Mucosa of rectum (tissue), 2 donors: ENCODE measurements around the gene CRBN.
A peak's percentile ranks its signal among the peaks of the same experiment; 100 is the strongest.

ENCODE experiments used
- H3K27ac ChIP-seq, 2 donors: one replicate each; pipeline ENCODE4 v1.7.0; 2013; ENCODE audit warnings: inconsistent platforms in 2 of 2, low read depth in 2 of 2, low read length in 2 of 2
- H3K27me3 ChIP-seq, 2 donors: one replicate each; pipeline ENCODE4 v1.7.0; 2013; ENCODE audit warnings: low read length in 2 of 2; ENCODE audit not compliant: control insufficient read depth in 2 of 2, insufficient read depth in 2 of 2
- H3K36me3 ChIP-seq, 2 donors: one replicate each; pipeline ENCODE4 v1.7.0; 2013; ENCODE audit warnings: low read length in 2 of 2; ENCODE audit not compliant: control insufficient read depth in 2 of 2, insufficient read depth in 2 of 2
- H3K4me1 ChIP-seq, 2 donors: one replicate each; pipeline ENCODE4 v1.7.0; 2013; ENCODE audit warnings: low read length in 2 of 2, mild to moderate bottlenecking in 1 of 2; ENCODE audit not compliant: control insufficient read depth in 2 of 2, insufficient read depth in 2 of 2
- H3K4me3 ChIP-seq, 2 donors: one replicate each; pipeline ENCODE4 v1.7.0; 2013; ENCODE audit warnings: low read length in 2 of 2
- H3K9ac ChIP-seq, 2 donors: one replicate each; pipeline ENCODE4 v1.7.0; 2013; ENCODE audit warnings: low read length in 2 of 2, low read depth in 1 of 2, mild to moderate bottlenecking in 1 of 2
- H3K9me3 ChIP-seq, 2 donors: one replicate each; pipeline ENCODE4 v1.7.0; 2013; ENCODE audit warnings: low read length in 2 of 2; ENCODE audit not compliant: control insufficient read depth in 2 of 2
- donor health status: healthy.
- donor health status: Normal muscosa, but diverticular disease.

The CRBN gene

GRCh38 chr3:3145831-3146230 is 33.7 kb downstream of the CRBN start:
- Histone ChIP-seq H3K4me1 (no peaks in the 10 kb centered on the region), H3K36me3 (peaks cover 70 to 78% of the 10 kb centered on the region in 2 donors), H3K9me3 (no peaks in the 10 kb centered on the region), H3K4me3 (no peak overlapping the region), H3K27me3 (no peaks in the 10 kb centered on the region), H3K27ac (no peak overlapping the region), H3K9ac (no peak overlapping the region)

DNA sequence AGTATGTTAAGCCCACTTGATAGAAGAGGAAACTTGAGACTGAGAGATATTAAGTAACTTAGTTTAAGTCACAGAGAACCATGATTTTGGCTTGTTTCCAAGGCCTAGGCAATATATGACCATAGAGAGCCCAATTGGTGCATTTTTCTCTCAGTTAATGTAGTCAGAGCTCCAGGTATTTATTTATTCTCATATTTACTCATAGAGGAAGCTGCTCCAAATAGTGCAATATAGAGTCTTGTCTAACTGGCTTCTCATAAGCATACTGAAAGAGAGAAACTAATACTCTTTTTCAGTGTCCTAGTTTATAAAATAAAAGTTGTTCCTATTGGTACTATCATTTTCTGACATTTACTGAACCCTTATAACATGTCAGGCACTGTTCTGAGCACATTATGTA is 37.6 kb downstream of the CRBN start:
- Histone ChIP-seq H3K9me3 (no peaks in the 10 kb centered on the region), H3K4me1 (peaks cover 3 to 4% of the 10 kb centered on the region in 2 donors), H3K27ac (no peak overlapping the region), H3K27me3 (no peaks in the 10 kb centered on the region), H3K9ac (no peak overlapping the region), H3K36me3 (peaks cover 47 to 59% of the 10 kb centered on the region in 2 donors), H3K4me3 (no peak overlapping the region)

DNA sequence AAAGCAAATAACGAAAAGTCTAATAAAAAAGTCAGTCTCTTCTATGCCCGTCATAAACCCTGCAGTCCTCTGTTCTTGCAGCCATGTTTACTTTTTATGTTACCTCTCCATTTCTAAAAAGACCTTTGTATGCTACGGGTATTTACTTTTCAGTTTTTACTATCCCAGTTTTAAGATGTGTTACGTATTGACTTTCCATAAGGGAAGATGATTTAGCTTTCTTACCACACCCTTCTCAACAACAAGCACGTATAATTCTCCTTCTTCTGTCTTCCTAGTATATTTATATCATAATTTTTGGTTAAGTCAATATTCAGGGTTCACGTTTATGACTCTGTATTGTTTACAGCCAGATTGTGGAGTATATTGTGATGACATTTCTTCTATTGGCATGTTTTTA is 42.0 kb downstream of the CRBN start:
- Histone ChIP-seq H3K4me1 (peaks cover 4 to 5% of the 10 kb centered on the region in 2 donors), H3K27me3 (no peaks in the 10 kb centered on the region), H3K36me3 (peaks cover 23 to 36% of the 10 kb centered on the region in 2 donors), H3K27ac (peak overlapping the region in 1 of 2 donors; percentile 48), H3K4me3 (no peak overlapping the region), H3K9me3 (no peaks in the 10 kb centered on the region), H3K9ac (no peak overlapping the region)

DNA sequence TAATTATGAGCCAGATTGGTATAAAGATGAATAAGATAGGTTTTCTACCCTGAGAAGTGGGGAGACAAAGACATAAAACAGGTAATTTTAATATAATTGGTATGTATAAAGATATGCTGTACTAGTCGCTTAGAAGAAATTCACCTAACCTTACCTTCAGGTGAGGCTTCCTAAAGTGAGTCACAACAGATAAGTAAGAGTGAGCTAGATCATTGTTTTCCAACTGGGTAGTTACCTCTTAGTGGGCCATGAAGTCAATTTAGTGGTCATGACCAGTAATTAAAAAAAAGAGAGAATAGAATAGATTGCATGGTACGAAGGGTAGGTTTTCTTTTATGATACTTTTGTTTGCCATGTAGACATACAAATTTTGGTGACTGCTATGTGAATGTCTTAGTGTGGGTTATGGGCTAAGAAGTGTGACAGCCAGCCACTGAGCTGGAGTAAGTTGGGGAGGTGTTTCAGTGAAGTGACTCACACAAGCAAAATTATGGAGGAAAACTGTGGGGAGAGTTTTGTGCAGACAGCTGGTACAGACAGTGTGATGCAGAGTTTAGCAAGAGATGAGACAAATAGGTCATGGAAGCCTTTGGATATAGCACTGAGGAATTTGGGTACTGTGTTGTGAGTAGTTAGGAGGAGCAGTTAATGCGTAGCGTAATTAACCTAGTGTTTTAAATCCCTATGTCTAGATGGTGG is 44.6 kb downstream of the CRBN start:
- no peak overlapping the region for H3K4me3 ChIP-seq
- peaks cover 4 to 5% of the 10 kb centered on the region in 2 donors for H3K4me1 ChIP-seq
- no peak overlapping the region for H3K9ac ChIP-seq
- H3K27me3 ChIP-seq: no peaks in the 10 kb centered on the region
- no peaks in the 10 kb centered on the region for H3K9me3 ChIP-seq
- peaks cover 8 to 25% of the 10 kb centered on the region in 2 donors for H3K36me3 ChIP-seq
- no peak overlapping the region for H3K27ac ChIP-seq

DNA sequence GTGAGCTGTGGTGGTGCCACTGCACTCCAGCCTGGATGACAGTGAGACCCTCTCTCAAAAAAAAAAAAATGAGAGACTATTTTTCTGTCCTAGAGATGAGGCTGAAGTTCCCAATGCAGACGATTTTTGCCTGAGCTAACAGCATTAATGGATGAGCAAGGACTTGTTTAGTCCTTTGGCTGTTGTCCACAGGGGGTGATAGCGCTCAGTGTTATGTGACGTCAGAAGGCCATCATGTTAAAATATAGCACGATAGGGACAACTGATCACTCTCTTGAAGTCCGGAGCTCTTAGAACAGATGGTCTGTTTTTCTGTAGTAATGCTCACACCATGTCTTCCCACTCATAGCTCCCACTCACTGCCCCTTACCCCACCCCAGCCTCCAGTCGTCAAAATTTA is 46.0 kb downstream of the CRBN start:
- Histone ChIP-seq H3K9me3 (no peaks in the 10 kb centered on the region), H3K36me3 (peaks cover 5 to 22% of the 10 kb centered on the region in 2 donors), H3K27me3 (no peaks in the 10 kb centered on the region), H3K4me1 (peaks cover 4 to 5% of the 10 kb centered on the region in 2 donors), H3K4me3 (no peak overlapping the region), H3K27ac (no peak overlapping the region), H3K9ac (no peak overlapping the region)

DNA sequence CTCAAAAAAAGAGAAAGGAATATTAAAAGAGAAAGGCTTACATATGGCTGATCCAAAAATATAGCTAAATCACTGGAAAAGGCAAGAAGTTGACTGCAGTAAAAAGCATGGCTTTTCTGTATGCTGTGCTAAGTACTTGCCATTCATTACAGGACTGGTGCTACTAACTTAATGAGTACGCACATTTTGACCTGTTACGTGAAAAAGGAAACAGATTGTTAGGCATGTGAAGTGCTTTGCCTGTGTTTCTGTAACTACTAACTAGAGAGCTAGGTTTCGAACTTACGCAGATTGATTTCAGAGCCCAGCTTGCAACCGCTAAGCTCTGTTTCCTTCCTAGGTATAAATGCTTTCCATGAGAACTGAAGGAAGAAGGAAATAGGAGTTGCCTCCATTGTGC is 49.9 kb downstream of the CRBN start:
- Histone ChIP-seq H3K4me1 (peaks cover 5 to 12% of the 10 kb centered on the region in 2 donors), H3K9me3 (no peaks in the 10 kb centered on the region), H3K27ac (no peak overlapping the region), H3K36me3 (peaks cover 5 to 22% of the 10 kb centered on the region in 2 donors), H3K9ac (no peak overlapping the region), H3K4me3 (no peak overlapping the region), H3K27me3 (no peaks in the 10 kb centered on the region)

DNA sequence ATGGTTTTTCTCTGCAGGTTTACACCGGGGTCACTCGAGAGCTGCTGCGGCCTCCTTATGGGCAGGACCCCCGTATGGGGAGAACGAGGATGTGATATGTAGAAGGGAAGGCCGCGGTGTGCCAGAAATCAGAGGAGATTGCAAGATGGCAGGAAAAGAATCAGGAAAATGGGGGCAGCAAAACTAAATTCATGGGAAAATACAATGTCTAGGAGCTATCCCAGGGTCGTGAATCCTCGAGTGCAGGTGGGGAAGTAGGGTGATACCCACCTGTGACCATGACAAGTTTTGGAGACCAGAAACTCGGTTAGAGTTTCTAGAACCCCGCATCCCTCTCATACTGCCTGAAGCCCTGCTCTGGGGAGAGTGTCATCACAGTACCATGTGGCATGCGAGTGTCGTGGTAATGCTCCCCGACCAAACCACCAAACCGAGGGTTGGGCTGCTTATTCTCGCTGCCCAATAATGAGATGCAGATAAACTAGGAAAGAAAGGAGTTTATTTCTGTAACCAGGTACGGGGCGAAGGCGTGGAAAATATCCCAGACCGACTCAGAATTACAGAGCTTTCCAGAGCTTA is 52.0 kb downstream of the CRBN start:
- no peaks in the 10 kb centered on the region for H3K27me3 ChIP-seq
- peaks cover 5 to 17% of the 10 kb centered on the region in 2 donors for H3K36me3 ChIP-seq
- H3K27ac ChIP-seq: peak overlapping the region; percentile 87 to 94
- peak overlapping the region; percentile 94 to 96 for H3K4me3 ChIP-seq
- no peaks in the 10 kb centered on the region for H3K9me3 ChIP-seq
- H3K4me1 ChIP-seq: peaks cover 5 to 12% of the 10 kb centered on the region in 2 donors
- H3K9ac ChIP-seq: peak overlapping the region; percentile 90 to 94

DNA sequence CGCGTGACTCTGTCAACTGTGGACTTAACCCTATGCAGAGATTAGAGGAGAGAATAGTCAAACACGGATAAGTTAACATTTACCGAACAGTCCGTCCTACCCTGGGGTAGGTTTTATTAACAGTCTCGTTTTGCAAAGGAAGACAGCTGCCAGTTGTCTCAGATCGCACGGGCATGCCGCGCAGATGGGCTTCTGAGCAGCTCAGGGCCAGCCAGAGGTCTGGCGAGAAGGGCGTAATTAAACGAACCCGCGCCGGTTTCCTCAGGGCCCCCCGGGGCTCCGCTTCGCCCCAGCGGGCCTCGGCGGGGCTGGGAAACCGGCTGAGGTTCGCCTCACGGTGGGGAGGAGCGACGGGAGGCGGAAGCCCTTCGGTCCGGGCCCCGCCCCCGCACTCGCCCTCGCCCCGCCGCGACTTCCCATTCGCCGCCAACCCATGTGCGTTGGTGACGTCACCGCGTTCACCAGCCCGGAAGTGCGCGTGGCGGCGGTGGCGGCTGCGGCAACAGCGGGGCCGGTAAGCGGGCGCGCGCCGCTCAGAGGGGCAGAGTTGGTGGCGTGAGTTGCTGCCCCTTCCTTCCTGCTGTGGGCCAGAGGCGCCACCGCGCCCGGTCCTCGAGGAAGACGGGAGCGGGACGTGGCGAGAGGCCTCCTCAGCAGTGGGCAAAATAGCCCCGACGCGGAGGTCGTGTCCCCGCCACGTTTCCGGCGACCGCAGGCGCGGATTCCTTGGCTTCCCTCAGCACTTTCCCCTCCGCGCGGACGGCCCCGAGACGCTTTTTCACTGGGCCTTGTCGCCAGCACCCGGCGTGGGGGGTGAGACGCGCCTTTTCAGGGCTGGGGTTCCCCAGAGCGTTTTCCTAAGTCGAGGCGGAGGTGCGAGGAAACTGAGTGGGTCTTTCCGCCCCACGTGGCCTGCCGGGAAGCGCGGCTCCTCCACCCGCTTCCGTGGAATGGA is 52.7 kb downstream of the CRBN start, which contains the start of gene TRNT1:
Gene TRNT1 (plus strand): TSS at position 464 of the 955 bp plus-strand sequence. CDS start 2,101 bp downstream, outside the sequence.
- H3K9me3 ChIP-seq: no peaks in the 10 kb centered on the region
- peak within 1 kb of the TSS; percentile 87 to 94 for H3K27ac ChIP-seq
- peaks cover 5 to 12% of the 10 kb centered on the region in 2 donors for H3K4me1 ChIP-seq
- H3K9ac ChIP-seq: peak within 1 kb of the TSS; percentile 90 to 96
- peak within 1 kb of the TSS; percentile 94 to 96 for H3K4me3 ChIP-seq
- no peaks in the 10 kb centered on the region for H3K27me3 ChIP-seq
- peaks cover 5 to 17% of the 10 kb centered on the region in 2 donors for H3K36me3 ChIP-seq

DNA sequence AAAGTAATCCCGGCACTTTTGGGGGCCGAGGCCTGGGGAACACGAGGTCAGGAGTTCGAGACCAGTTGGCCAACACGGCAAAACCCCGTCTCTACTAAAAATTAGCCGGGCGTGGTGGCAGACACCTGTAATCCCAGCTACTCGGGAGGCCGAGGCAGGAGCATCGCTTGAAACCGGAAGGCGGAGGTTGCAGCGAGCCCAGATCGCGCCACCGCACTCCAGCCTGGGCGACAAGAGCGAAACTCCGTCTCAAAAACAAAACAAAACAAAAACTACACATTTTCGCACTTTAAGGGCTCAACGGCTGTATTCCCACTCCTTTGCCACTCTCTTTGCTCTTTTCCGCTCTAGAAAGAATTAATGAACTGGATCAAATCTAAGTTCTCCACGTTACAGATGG is 53.5 kb downstream of the CRBN start:
- H3K4me1 ChIP-seq: peaks cover 5 to 12% of the 10 kb centered on the region in 2 donors
- peak overlapping the region; percentile 87 to 94 for H3K27ac ChIP-seq
- peak overlapping the region; percentile 94 to 96 for H3K4me3 ChIP-seq
- H3K36me3 ChIP-seq: peaks cover 5 to 15% of the 10 kb centered on the region in 2 donors
- H3K9ac ChIP-seq: peak overlapping the region; percentile 90 to 96
- H3K9me3 ChIP-seq: no peaks in the 10 kb centered on the region
- no peaks in the 10 kb centered on the region for H3K27me3 ChIP-seq
